Stimulated activated CD4-positive, alpha-beta T cell treated with anti-CD3 and anti-CD28 coated beads, TNF-alpha, amount 100 ng/mL, for 48 hours (primary cell): ENCODE results near the gene AP1G1.
"Not testable (repeated sequence)": the region's sequence is repeated elsewhere in the genome, so short reads cannot be mapped to it uniquely, and the experiment has no call there.

Source experiments
- DNase-seq, 3 donors: peaks; one replicate each; pipeline ENCODE4 v3.0.0-alpha.2; 2020; ENCODE audit warnings: low read depth in 3 of 3

AP1G1 gene

GRCh38 chr16:71808593-71809459 is at the start of gene AP1G1:
TSS of gene AP1G1 (minus strand) at chr16:71808834. CDS start at chr16:71789479, 19,355 bp downstream.
- DNase-seq: peak; percentile 83 to 93 (median 84)

- DNase-seq: no peak
Measured at GRCh38 chr16:71855937-71856662, 47.5 kb upstream of the AP1G1 start.

GRCh38 chr16:71854369-71854948 is 45.8 kb upstream of the AP1G1 start:
- DNase-seq: no peak

- no peak for DNase-seq
Measured at GRCh38 chr16:71853413-71853812, 44.8 kb upstream of the AP1G1 start.

GRCh38 chr16:71852561-71852960 is 43.9 kb upstream of the AP1G1 start:
- DNase-seq: no peak

- no peak for DNase-seq
Measured at GRCh38 chr16:71852158-71852557, 43.5 kb upstream of the AP1G1 start.

GRCh38 chr16:71851746-71852145 is 43.1 kb upstream of the AP1G1 start:
- no peak for DNase-seq

- no peak for DNase-seq
Measured at GRCh38 chr16:71848622-71849021, 40.0 kb upstream of the AP1G1 start.

GRCh38 chr16:71847096-71847495 is 38.5 kb upstream of the AP1G1 start:
- DNase-seq: no peak

- no peak for DNase-seq
Measured at GRCh38 chr16:71846431-71846830, 37.8 kb upstream of the AP1G1 start.

GRCh38 chr16:71845639-71846430 is 37.2 kb upstream of the AP1G1 start, which contains the start of gene ATXN1L:
TSS of gene ATXN1L (plus strand) at chr16:71845976. CDS start at chr16:71849741, 3,765 bp downstream.
- DNase-seq: peak; percentile 85 to 88 (median 87)

- no peak for DNase-seq
Measured at GRCh38 chr16:71843572-71843971, 34.9 kb upstream of the AP1G1 start.

GRCh38 chr16:71840052-71840451 is 31.4 kb upstream of the AP1G1 start:
- DNase-seq: no peak

- no peak for DNase-seq
Measured at GRCh38 chr16:71837150-71837549, 28.5 kb upstream of the AP1G1 start.

- no peak for DNase-seq
Measured at GRCh38 chr16:71834291-71834690, 25.7 kb upstream of the AP1G1 start.

- not testable (repeated sequence) for DNase-seq
Measured at GRCh38 chr16:71832112-71832511, 23.5 kb upstream of the AP1G1 start.

GRCh38 chr16:71831698-71832097 is 23.1 kb upstream of the AP1G1 start:
- DNase-seq: not testable (repeated sequence)

- DNase-seq: no peak
Measured at GRCh38 chr16:71830359-71830758, 21.7 kb upstream of the AP1G1 start.

- no peak for DNase-seq
Measured at GRCh38 chr16:71826533-71827017, 17.9 kb upstream of the AP1G1 start.

- DNase-seq: not testable (repeated sequence)
Measured at GRCh38 chr16:71817155-71817500, 8.5 kb upstream of the AP1G1 start.

GRCh38 chr16:71811261-71811803 is 2.7 kb upstream of the AP1G1 start:
- DNase-seq: no peak
